Endothelial cell of umbilical vein (primary cell): ENCODE measurements around the gene CSF3.

ENCODE experiments used
- POLR2A ChIP-seq: IDR thresholded peaks from 2 replicates; pipeline ENCODE4 v1.6.1; 2012; ENCODE audit warnings: low read depth, mild to moderate bottlenecking, control low read depth, low read length
- POLR2AphosphoS5 ChIP-seq: IDR thresholded peaks from 2 replicates; pipeline ENCODE4 v1.6.1; 2012; ENCODE audit warnings: low read depth, mild to moderate bottlenecking, control low read depth, low read length, moderate library complexity; ENCODE audit not compliant: insufficient read depth

- TF ChIP-seq POLR2AphosphoS5 (no peak), POLR2A (no peak)
Observed at GRCh38 chr17:40020146-40020545, 4.9 kb downstream of the CSF3 start.
